SK-N-SH (cell line): Measurements from ENCODE around the gene DAP. TPM values are rescaled to one million over a fixed set of nuclear protein-coding genes. Genes with fewer than 3 reads are reported as not detected.

Experiments
- CTCF ChIA-PET: fragments of 300-600, 350-600 bp; formaldehyde crosslinking; extraction: SDS; loops from one replicate; lab custom pipeline; 2021; lab: Yijun Ruan, JAX
- POLR2A ChIA-PET: fragments of 350-600 bp; sonication (Branson Sonifier 250); formaldehyde crosslinking; extraction: SDS; loops from one replicate; lab custom pipeline; 2020; ENCODE audit warnings: antibody characterized with exemption, inconsistent platforms; lab: Yijun Ruan, JAX
- DNase-seq: peaks from one replicate; pipeline ENCODE4 v3.0.0; 2012
- H2AFZ ChIP-seq: fragments of 200-600 bp; sonication (generic); 2 replicates; pipeline ENCODE4 v1.8.1; 2016; ENCODE audit warnings: antibody characterized with exemption, mild to moderate bottlenecking, low read depth
- H3F3A ChIP-seq: fragments of 200-600 bp; sonication (generic); replicated peaks from 2 replicates; pipeline ENCODE3; 2016; ENCODE audit warnings: antibody characterized with exemption, mild to moderate bottlenecking; ENCODE audit not compliant: insufficient read depth
- H3K27ac ChIP-seq, 2 experiments: fragments of 200-500 bp in 1 of 2; fragments of 200-600 bp in 1 of 2; sonication (Bioruptor generic) in 1 of 2; sonication (generic), shearing (Covaris generic) in 1 of 2; 2 replicates each; pipeline versions ENCODE4 v1.5.1 to v1.6.1; 2014 to 2016; ENCODE audit warnings: low read depth in 2 of 2, inconsistent platforms in 1 of 2, low read length in 1 of 2, mild to moderate bottlenecking in 1 of 2, mixed read lengths in 1 of 2
- H3K27me3 ChIP-seq: fragments of 200-600 bp; sonication (generic), shearing (Covaris generic); 2 replicates; pipeline ENCODE4 v1.6.1; 2016; ENCODE audit warnings: mixed run types; ENCODE audit not compliant: insufficient read depth
- H3K36me3 ChIP-seq, 2 experiments: fragments of 200-500 bp in 1 of 2; fragments of 200-600 bp in 1 of 2; sonication (Bioruptor generic) in 1 of 2; sonication (generic) in 1 of 2; replicated peaks in 1 of 2; 2 replicates each; pipeline versions ENCODE3 to v1.5.1; 2014 to 2016; ENCODE audit warnings: low read length in 1 of 2, mild to moderate bottlenecking in 1 of 2; ENCODE audit not compliant: insufficient read depth in 2 of 2, control insufficient read depth in 1 of 2
- H3K4me1 ChIP-seq, 2 experiments: fragments of 200-500 bp in 1 of 2; fragments of 200-600 bp in 1 of 2; sonication (Bioruptor generic) in 1 of 2; sonication (generic), shearing (Covaris generic) in 1 of 2; 2 replicates each; pipeline versions ENCODE4 v1.5.1 to v1.6.1; 2014 to 2016; ENCODE audit warnings: low read depth in 1 of 2, low read length in 1 of 2, mixed run types in 1 of 2; ENCODE audit not compliant: insufficient read depth in 2 of 2, control insufficient read depth in 1 of 2
- H3K4me2 ChIP-seq: fragments of 200-600 bp; sonication (generic), shearing (Covaris generic); 2 replicates; pipeline ENCODE4 v1.6.1; 2017; ENCODE audit warnings: mixed run types
- H3K4me3 ChIP-seq, 2 experiments: fragments of 200-500 bp in 1 of 2; fragments of 200-600 bp in 1 of 2; sonication (Bioruptor generic) in 1 of 2; sonication (generic), shearing (Covaris generic) in 1 of 2; 2 replicates each; pipeline versions ENCODE4 v1.5.1 to v1.8.1; 2014 to 2016; ENCODE audit warnings: low read depth in 2 of 2, inconsistent platforms in 1 of 2, low read length in 1 of 2, mild to moderate bottlenecking in 1 of 2, mixed read lengths in 1 of 2, moderate library complexity in 1 of 2
- H3K79me2 ChIP-seq: fragments of 200-600 bp; sonication (generic); 2 replicates; pipeline ENCODE4 v1.8.1; 2017; ENCODE audit warnings: mild to moderate bottlenecking; ENCODE audit not compliant: insufficient read depth
- H3K9ac ChIP-seq: fragments of 200-600 bp; sonication (generic); 2 replicates; pipeline ENCODE4 v1.6.1; 2017; ENCODE audit warnings: mixed run types
- H3K9me2 ChIP-seq: fragments of 200-600 bp; sonication (generic); 2 replicates; pipeline ENCODE4 v1.6.1; 2017; ENCODE audit warnings: mixed run types
- H3K9me3 ChIP-seq: fragments of 200-600 bp; sonication (generic); 2 replicates; pipeline ENCODE4 v1.6.1; 2017; ENCODE audit warnings: mixed run types, mild to moderate bottlenecking, moderate library complexity
- H4K20me1 ChIP-seq: fragments of 200-600 bp; sonication (generic); 2 replicates; pipeline ENCODE4 v1.6.1; 2017; ENCODE audit warnings: mild to moderate bottlenecking, mixed run types; ENCODE audit not compliant: insufficient read depth
- CHD2 ChIP-seq: fragments of 150-350 bp; IDR thresholded peaks from 2 replicates; pipeline ENCODE4 v1.6.1; 2018; ENCODE audit warnings: low read length; ENCODE audit not compliant: partially characterized antibody
- EZH2phosphoT487 ChIP-seq: fragments of 200-600 bp; sonication (generic); IDR thresholded peaks from 2 replicates; pipeline ENCODE4 v1.6.1; 2017; ENCODE audit warnings: low read depth, mixed run types, mild to moderate bottlenecking, antibody characterized with exemption, moderate library complexity, borderline replicate concordance
- FOXM1 ChIP-seq: IDR thresholded peaks from 2 replicates; pipeline ENCODE4 v1.4.0; 2012; ENCODE audit warnings: low read depth, mild to moderate bottlenecking
- RAD21 ChIP-seq: IDR thresholded peaks from 2 replicates; pipeline ENCODE4 v1.6.1; 2012; ENCODE audit warnings: mild to moderate bottlenecking, low read length
- RCOR1 ChIP-seq: fragments of 150-350 bp; IDR thresholded peaks from 2 replicates; pipeline ENCODE4 v1.6.1; 2017; ENCODE audit warnings: antibody characterized with exemption, low read length
- REST ChIP-seq: IDR thresholded peaks from 2 replicates; pipeline ENCODE4 v1.6.1; 2012; ENCODE audit warnings: mild to moderate bottlenecking, low read depth, low read length, moderate library complexity
- RFX5 ChIP-seq: IDR thresholded peaks from 2 replicates; pipeline ENCODE4 v1.6.1; 2012; ENCODE audit warnings: mild to moderate bottlenecking, improper control_type of control experiment, low read length
- RXRA ChIP-seq: IDR thresholded peaks from 2 replicates; pipeline ENCODE4 v1.4.0; 2012; ENCODE audit warnings: low read depth, mild to moderate bottlenecking, borderline replicate concordance
- TCF12 ChIP-seq: IDR thresholded peaks from 2 replicates; pipeline ENCODE4 v1.4.0; 2012
- USF2 ChIP-seq: fragments of 150-350 bp; IDR thresholded peaks from 2 replicates; pipeline ENCODE4 v1.6.1; 2017; ENCODE audit warnings: antibody characterized with exemption, low read length, low read depth, borderline replicate concordance
- WGBS: methylation state at CpG from one replicate; pipeline ENCODE4 v1.1.6; 2017; ENCODE audit warnings: low lambda C conversion rate; 5-methylcytosine and 5-hydroxymethylcytosine counted together
- polyA plus RNA-seq, 3 experiments: library from polyadenylated mRNA; depleted of rRNA; stranded (reverse); fragments of >200 nt; gene quantifications; 2 replicates each; pipeline ENCODE4 v1.2.3, GENCODE V29; 2012

Gene DAP
- polyA plus RNA-seq, 1 of the 3 experiments (the other 2 are of a cell fraction), result 78.2 TPM

- TF ChIP-seq REST (no peak), RXRA (no peak), FOXM1 (no peak)
- TF ChIP-seq, all 33 proteins: peak for 0
Measured at GRCh38 chr5:10679336-10679988, 81.6 kb downstream of the DAP start (continued).

- POLR2A ChIA-PET, result no interaction called here
- H3F3A ChIP-seq, result peaks cover 3% of the 10 kb centered on the region
- no peaks in the 10 kb centered on the region; the same call in 1 of the 2 replicates for H3K79me2 ChIP-seq
- peaks cover 25 to 32% of the 10 kb centered on the region in 2 experiments for H3K36me3 ChIP-seq
- H2AFZ ChIP-seq, result no peak overlapping the region
- H3K4me2 ChIP-seq, result no peak overlapping the region
- no peak overlapping the region for H3K9ac ChIP-seq
- no peaks in the 10 kb centered on the region for H3K9me3 ChIP-seq
- TF ChIP-seq RAD21 (no peak), CHD2 (no peak), USF2 (no peak), FOXM1 (no peak), RFX5 (no peak), TCF12 (no peak), RCOR1 (no peak), EZH2phosphoT487 (no peak)
- no peak overlapping the region for H3K27ac ChIP-seq
- CTCF ChIA-PET, result interaction anchor here (1.3 to 1.8 kb wide), 2 partner anchors 18 to 24 kb away, joined by 4 read pairs; no protein-coding TSS in a partner anchor
- WGBS, result 100% methylated on average over 1 of the region's 2 CpGs
- peaks cover 0 to 20% of the 10 kb centered on the region in 2 experiments; a peak in 1 of 4 replicates for H3K4me1 ChIP-seq
- H4K20me1 ChIP-seq, result no peaks in the 10 kb centered on the region
- DNase-seq, result no peak
- no peaks in the 10 kb centered on the region for H3K9me2 ChIP-seq
- H3K4me3 ChIP-seq, result no peak overlapping the region
- no peaks in the 10 kb centered on the region for H3K27me3 ChIP-seq
Measured at GRCh38 chr5:10678244-10678643, 82.8 kb downstream of the DAP start.
